SK-N-SH (cell line): ENCODE results near the gene LCA5. TPM values are rescaled to one million over a fixed set of nuclear protein-coding genes. Genes with fewer than 3 reads are reported as not detected.

Experiments
- CTCF ChIA-PET: fragments of 300-600, 350-600 bp; formaldehyde crosslinking; extraction: SDS; loops from one replicate; lab custom pipeline; 2021; lab: Yijun Ruan, JAX
- POLR2A ChIA-PET: fragments of 350-600 bp; sonication (Branson Sonifier 250); formaldehyde crosslinking; extraction: SDS; loops from one replicate; lab custom pipeline; 2020; ENCODE audit warnings: antibody characterized with exemption, inconsistent platforms; lab: Yijun Ruan, JAX
- DNase-seq: peaks from one replicate; pipeline ENCODE4 v3.0.0; 2012
- H2AFZ ChIP-seq: fragments of 200-600 bp; sonication (generic); 2 replicates; pipeline ENCODE4 v1.8.1; 2016; ENCODE audit warnings: antibody characterized with exemption, mild to moderate bottlenecking, low read depth
- H3F3A ChIP-seq: fragments of 200-600 bp; sonication (generic); replicated peaks from 2 replicates; pipeline ENCODE3; 2016; ENCODE audit warnings: antibody characterized with exemption, mild to moderate bottlenecking; ENCODE audit not compliant: insufficient read depth
- H3K27ac ChIP-seq, 2 experiments: fragments of 200-500 bp in 1 of 2; fragments of 200-600 bp in 1 of 2; sonication (Bioruptor generic) in 1 of 2; sonication (generic), shearing (Covaris generic) in 1 of 2; 2 replicates each; pipeline versions ENCODE4 v1.5.1 to v1.6.1; 2014 to 2016; ENCODE audit warnings: low read depth in 2 of 2, inconsistent platforms in 1 of 2, low read length in 1 of 2, mild to moderate bottlenecking in 1 of 2, mixed read lengths in 1 of 2
- H3K27me3 ChIP-seq: fragments of 200-600 bp; sonication (generic), shearing (Covaris generic); 2 replicates; pipeline ENCODE4 v1.6.1; 2016; ENCODE audit warnings: mixed run types; ENCODE audit not compliant: insufficient read depth
- H3K36me3 ChIP-seq, 2 experiments: fragments of 200-500 bp in 1 of 2; fragments of 200-600 bp in 1 of 2; sonication (Bioruptor generic) in 1 of 2; sonication (generic) in 1 of 2; replicated peaks in 1 of 2; 2 replicates each; pipeline versions ENCODE3 to v1.5.1; 2014 to 2016; ENCODE audit warnings: low read length in 1 of 2, mild to moderate bottlenecking in 1 of 2; ENCODE audit not compliant: insufficient read depth in 2 of 2, control insufficient read depth in 1 of 2
- H3K4me1 ChIP-seq, 2 experiments: fragments of 200-500 bp in 1 of 2; fragments of 200-600 bp in 1 of 2; sonication (Bioruptor generic) in 1 of 2; sonication (generic), shearing (Covaris generic) in 1 of 2; 2 replicates each; pipeline versions ENCODE4 v1.5.1 to v1.6.1; 2014 to 2016; ENCODE audit warnings: low read depth in 1 of 2, low read length in 1 of 2, mixed run types in 1 of 2; ENCODE audit not compliant: insufficient read depth in 2 of 2, control insufficient read depth in 1 of 2
- H3K4me2 ChIP-seq: fragments of 200-600 bp; sonication (generic), shearing (Covaris generic); 2 replicates; pipeline ENCODE4 v1.6.1; 2017; ENCODE audit warnings: mixed run types
- H3K4me3 ChIP-seq, 2 experiments: fragments of 200-500 bp in 1 of 2; fragments of 200-600 bp in 1 of 2; sonication (Bioruptor generic) in 1 of 2; sonication (generic), shearing (Covaris generic) in 1 of 2; 2 replicates each; pipeline versions ENCODE4 v1.5.1 to v1.8.1; 2014 to 2016; ENCODE audit warnings: low read depth in 2 of 2, inconsistent platforms in 1 of 2, low read length in 1 of 2, mild to moderate bottlenecking in 1 of 2, mixed read lengths in 1 of 2, moderate library complexity in 1 of 2
- H3K79me2 ChIP-seq: fragments of 200-600 bp; sonication (generic); 2 replicates; pipeline ENCODE4 v1.8.1; 2017; ENCODE audit warnings: mild to moderate bottlenecking; ENCODE audit not compliant: insufficient read depth
- H3K9ac ChIP-seq: fragments of 200-600 bp; sonication (generic); 2 replicates; pipeline ENCODE4 v1.6.1; 2017; ENCODE audit warnings: mixed run types
- H3K9me2 ChIP-seq: fragments of 200-600 bp; sonication (generic); 2 replicates; pipeline ENCODE4 v1.6.1; 2017; ENCODE audit warnings: mixed run types
- H3K9me3 ChIP-seq: fragments of 200-600 bp; sonication (generic); 2 replicates; pipeline ENCODE4 v1.6.1; 2017; ENCODE audit warnings: mixed run types, mild to moderate bottlenecking, moderate library complexity
- H4K20me1 ChIP-seq: fragments of 200-600 bp; sonication (generic); 2 replicates; pipeline ENCODE4 v1.6.1; 2017; ENCODE audit warnings: mild to moderate bottlenecking, mixed run types; ENCODE audit not compliant: insufficient read depth
- EP300 ChIP-seq, 2 experiments: IDR thresholded peaks; 2 replicates each; pipeline versions ENCODE4 v1.4.0 to v1.6.1; 2012; ENCODE audit warnings: borderline replicate concordance in 1 of 2, low read depth in 1 of 2, low read length in 1 of 2
- EZH2phosphoT487 ChIP-seq: fragments of 200-600 bp; sonication (generic); IDR thresholded peaks from 2 replicates; pipeline ENCODE4 v1.6.1; 2017; ENCODE audit warnings: low read depth, mixed run types, mild to moderate bottlenecking, antibody characterized with exemption, moderate library complexity, borderline replicate concordance
- FOSL2 ChIP-seq: IDR thresholded peaks from 2 replicates; pipeline ENCODE4 v1.4.0; 2012; ENCODE audit warnings: low read depth, mild to moderate bottlenecking, moderate library complexity, borderline replicate concordance
- FOXJ3 ChIP-seq: sonication (generic); formaldehyde crosslinking; IDR thresholded peaks from 2 replicates; pipeline ENCODE4 v1.5.1; 2020; ENCODE audit warnings: mild to moderate bottlenecking, missing genetic modification reagents
- FOXM1 ChIP-seq: IDR thresholded peaks from 2 replicates; pipeline ENCODE4 v1.4.0; 2012; ENCODE audit warnings: low read depth, mild to moderate bottlenecking
- PBX3 ChIP-seq: IDR thresholded peaks from 2 replicates; pipeline ENCODE4; 2012
- POLR2AphosphoS5 ChIP-seq: IDR thresholded peaks from 2 replicates; pipeline ENCODE4 v1.6.1; 2012; ENCODE audit warnings: low read depth, low read length
- RAD21 ChIP-seq: IDR thresholded peaks from 2 replicates; pipeline ENCODE4 v1.6.1; 2012; ENCODE audit warnings: mild to moderate bottlenecking, low read length
- RCOR1 ChIP-seq: fragments of 150-350 bp; IDR thresholded peaks from 2 replicates; pipeline ENCODE4 v1.6.1; 2017; ENCODE audit warnings: antibody characterized with exemption, low read length
- RXRA ChIP-seq: IDR thresholded peaks from 2 replicates; pipeline ENCODE4 v1.4.0; 2012; ENCODE audit warnings: low read depth, mild to moderate bottlenecking, borderline replicate concordance
- SMC3 ChIP-seq: IDR thresholded peaks from 2 replicates; pipeline ENCODE4 v1.6.1; 2012; ENCODE audit warnings: low read depth, low read length, improper control_type of control experiment
- TAF1 ChIP-seq: IDR thresholded peaks from 2 replicates; pipeline ENCODE4 v1.6.1; 2012; ENCODE audit warnings: low read depth, mild to moderate bottlenecking, low read length, moderate library complexity, borderline replicate concordance
- USF1 ChIP-seq: IDR thresholded peaks from 2 replicates; pipeline ENCODE4 v1.4.0; 2012; ENCODE audit warnings: low read depth, borderline replicate concordance
- YY1 ChIP-seq: IDR thresholded peaks from 2 replicates; pipeline ENCODE4 v1.4.0; 2012; ENCODE audit warnings: low read depth, mild to moderate bottlenecking
- WGBS: methylation state at CpG from one replicate; pipeline ENCODE4 v1.1.6; 2017; ENCODE audit warnings: low lambda C conversion rate; 5-methylcytosine and 5-hydroxymethylcytosine counted together
- polyA plus RNA-seq, 3 experiments: library from polyadenylated mRNA; depleted of rRNA; stranded (reverse); fragments of >200 nt; gene quantifications; 2 replicates each; pipeline ENCODE4 v1.2.3, GENCODE V29; 2012
- TF ChIP-seq, protein P1 (sequence below): fragments of 150-350 bp; IDR thresholded peaks from 2 replicates; pipeline ENCODE4 v1.6.1; 2016; ENCODE audit warnings: mild to moderate bottlenecking, low read depth, low read length
- TF ChIP-seq, protein P2 (sequence below): IDR thresholded peaks from 2 replicates; pipeline ENCODE4 v1.4.0; 2012; ENCODE audit warnings: low read depth
- TF ChIP-seq, protein P3 (sequence below): IDR thresholded peaks from 2 replicates; pipeline ENCODE4 v1.4.0; 2012; ENCODE audit warnings: low read depth, borderline replicate concordance

Gene LCA5
- polyA plus RNA-seq, 1 of the 3 experiments (the other 2 are of a cell fraction) = 0.61 TPM

- H3K4me2 ChIP-seq = no peak overlapping the region
- TF ChIP-seq RXRA = no peak
- no peak for TF ChIP-seq SMC3
- TF ChIP-seq YY1 = no peak
- TF ChIP-seq, protein P1, sequence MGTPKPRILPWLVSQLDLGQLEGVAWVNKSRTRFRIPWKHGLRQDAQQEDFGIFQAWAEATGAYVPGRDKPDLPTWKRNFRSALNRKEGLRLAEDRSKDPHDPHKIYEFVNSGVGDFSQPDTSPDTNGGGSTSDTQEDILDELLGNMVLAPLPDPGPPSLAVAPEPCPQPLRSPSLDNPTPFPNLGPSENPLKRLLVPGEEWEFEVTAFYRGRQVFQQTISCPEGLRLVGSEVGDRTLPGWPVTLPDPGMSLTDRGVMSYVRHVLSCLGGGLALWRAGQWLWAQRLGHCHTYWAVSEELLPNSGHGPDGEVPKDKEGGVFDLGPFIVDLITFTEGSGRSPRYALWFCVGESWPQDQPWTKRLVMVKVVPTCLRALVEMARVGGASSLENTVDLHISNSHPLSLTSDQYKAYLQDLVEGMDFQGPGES = no peak
- TF ChIP-seq RCOR1 = no peak
- no peak for TF ChIP-seq USF1
- TF ChIP-seq EZH2phosphoT487 = no peak
- TF ChIP-seq, protein P2, sequence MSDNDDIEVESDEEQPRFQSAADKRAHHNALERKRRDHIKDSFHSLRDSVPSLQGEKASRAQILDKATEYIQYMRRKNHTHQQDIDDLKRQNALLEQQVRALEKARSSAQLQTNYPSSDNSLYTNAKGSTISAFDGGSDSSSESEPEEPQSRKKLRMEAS = no peak
- TF ChIP-seq, all 33 proteins: peak for 0
- Histone ChIP-seq H3K27me3 (no peaks in the 10 kb centered on the region), H3F3A (no peaks in the 10 kb centered on the region), H3K36me3 (no peaks in the 10 kb centered on the region), H4K20me1 (no peaks in the 10 kb centered on the region), H3K9me3 (no peaks in the 10 kb centered on the region), H3K4me1 (peaks cover 0 to 6% of the 10 kb centered on the region in 2 experiments; a peak in 2 of 4 replicates), H3K9me2 (no peaks in the 10 kb centered on the region), H3K27ac (no peak overlapping the region), H2AFZ (no peak overlapping the region), H3K79me2 (no peaks in the 10 kb centered on the region), H3K4me3 (no peak overlapping the region), H3K9ac (no peak overlapping the region)
- CTCF ChIA-PET = interaction anchor here (0.8 to 1.6 kb wide), 2 partner anchors 14 to 26 kb away, joined by 3 to 4 read pairs; no protein-coding TSS in a partner anchor
- POLR2A ChIA-PET = no interaction called here
- no peak for DNase-seq
These were observed 96.0 kb downstream of the LCA5 start for GRCh38 chr6:79441192-79441591.

GRCh38 chr6:79440598-79440997 is 96.6 kb downstream of the LCA5 start:
- no peaks in the 10 kb centered on the region for H3K79me2 ChIP-seq
- H3K27ac ChIP-seq = no peak overlapping the region
- POLR2A ChIA-PET = no interaction called here
- H3K36me3 ChIP-seq = no peaks in the 10 kb centered on the region
- CTCF ChIA-PET = interaction anchor here (0.6 to 1.6 kb wide), 4 partner anchors 15 to 338 kb away, joined by 3 to 4 read pairs (median 3); no protein-coding TSS in a partner anchor
- no peaks in the 10 kb centered on the region for H4K20me1 ChIP-seq
- H3F3A ChIP-seq = no peaks in the 10 kb centered on the region
- WGBS = 15% methylated on average over 1 of the region's 1 CpG
- H3K4me2 ChIP-seq = no peak overlapping the region
- H3K9ac ChIP-seq = no peak overlapping the region
- H2AFZ ChIP-seq = no peak overlapping the region
- H3K4me3 ChIP-seq = no peak overlapping the region
- H3K4me1 ChIP-seq = peaks cover 0 to 6% of the 10 kb centered on the region in 2 experiments; a peak in 2 of 4 replicates
- H3K27me3 ChIP-seq = no peaks in the 10 kb centered on the region
- no peaks in the 10 kb centered on the region for H3K9me3 ChIP-seq
- H3K9me2 ChIP-seq = no peaks in the 10 kb centered on the region
- no peak for DNase-seq
- TF ChIP-seq FOXM1 (no peak), TAF1 (no peak), PBX3 (no peak), FOSL2 (no peak), RAD21 (no peak), FOXJ3 (CRISPR knock-in tag) (no peak), EP300 (IDR thresholded peaks at IDR 0.05; ENCODE audit: borderline replicate concordance in 1 of 2, low read depth in 1 of 2, low read length in 1 of 2) (no peak), POLR2AphosphoS5 (no peak), RXRA (no peak), YY1 (no peak), EZH2phosphoT487 (no peak)
- TF ChIP-seq, protein P2 = no peak
- TF ChIP-seq, protein P3, sequence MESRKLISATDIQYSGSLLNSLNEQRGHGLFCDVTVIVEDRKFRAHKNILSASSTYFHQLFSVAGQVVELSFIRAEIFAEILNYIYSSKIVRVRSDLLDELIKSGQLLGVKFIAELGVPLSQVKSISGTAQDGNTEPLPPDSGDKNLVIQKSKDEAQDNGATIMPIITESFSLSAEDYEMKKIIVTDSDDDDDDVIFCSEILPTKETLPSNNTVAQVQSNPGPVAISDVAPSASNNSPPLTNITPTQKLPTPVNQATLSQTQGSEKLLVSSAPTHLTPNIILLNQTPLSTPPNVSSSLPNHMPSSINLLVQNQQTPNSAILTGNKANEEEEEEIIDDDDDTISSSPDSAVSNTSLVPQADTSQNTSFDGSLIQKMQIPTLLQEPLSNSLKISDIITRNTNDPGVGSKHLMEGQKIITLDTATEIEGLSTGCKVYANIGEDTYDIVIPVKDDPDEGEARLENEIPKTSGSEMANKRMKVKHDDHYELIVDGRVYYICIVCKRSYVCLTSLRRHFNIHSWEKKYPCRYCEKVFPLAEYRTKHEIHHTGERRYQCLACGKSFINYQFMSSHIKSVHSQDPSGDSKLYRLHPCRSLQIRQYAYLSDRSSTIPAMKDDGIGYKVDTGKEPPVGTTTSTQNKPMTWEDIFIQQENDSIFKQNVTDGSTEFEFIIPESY = no peak
- TF ChIP-seq, protein P1 = no peak
